CD4-positive, alpha-beta T cell treated with Interleukin-1 beta for 1 hour (primary cell): Measurements from ENCODE around the gene PCDHGB3.
A peak's percentile ranks its signal among the peaks of the same experiment; 100 is the strongest.
"Not testable (repeated sequence)": the region's sequence is repeated elsewhere in the genome, so short reads cannot be mapped to it uniquely, and the experiment has no call there.

Experiments used
- DNase-seq, 2 donors: peaks; one replicate each; pipeline ENCODE4 v3.0.0-alpha.2; 2020 to 2022

Gene PCDHGB3

GRCh38 chr5:141393267-141393666 is 23.2 kb downstream of the PCDHGB3 start:
- no peak for DNase-seq

- not testable (repeated sequence) for DNase-seq
These were observed 24.6 kb downstream of the PCDHGB3 start for GRCh38 chr5:141394401-141395187.

- peak; percentile 31 to 43 for DNase-seq
These were observed 27.9 kb downstream of the PCDHGB3 start, which contains the start of gene PCDHGB5 for GRCh38 chr5:141397756-141398551. Gene PCDHGB5 (plus strand): TSS chr5:141397947. CDS start chr5:141398128, 181 bp downstream.

- DNase-seq, result no peak
These were observed 28.6 kb downstream of the PCDHGB3 start for GRCh38 chr5:141398608-141399007.

GRCh38 chr5:141399555-141400258 is 29.7 kb downstream of the PCDHGB3 start:
- no peak for DNase-seq

GRCh38 chr5:141402553-141403243 is 32.7 kb downstream of the PCDHGB3 start, which contains the start of gene PCDHGA9:
Gene PCDHGA9 (plus strand): TSS chr5:141402778. CDS start chr5:141402953, 175 bp downstream.
- DNase-seq, result no peak

GRCh38 chr5:141403387-141403786 is 33.3 kb downstream of the PCDHGB3 start:
- no peak for DNase-seq

GRCh38 chr5:141407790-141408505 is 37.9 kb downstream of the PCDHGB3 start, which contains the start of gene PCDHGB6:
Gene PCDHGB6 (plus strand): TSS chr5:141408021. CDS start chr5:141408203, 182 bp downstream.
- DNase-seq, result peak; percentile 17 to 44

- no peak for DNase-seq
These were observed 39.7 kb downstream of the PCDHGB3 start for GRCh38 chr5:141409598-141410306.

- DNase-seq, result no peak
These were observed 41.5 kb downstream of the PCDHGB3 start for GRCh38 chr5:141411575-141411974.

- peak; percentile 53 to 63 for DNase-seq
These were observed 43.0 kb downstream of the PCDHGB3 start, which contains the start of gene PCDHGA10 for GRCh38 chr5:141412854-141413539. Gene PCDHGA10 (plus strand): TSS chr5:141412987. CDS start chr5:141413176, 189 bp downstream.

- no peak for DNase-seq
These were observed 43.6 kb downstream of the PCDHGB3 start for GRCh38 chr5:141413540-141414069.

- DNase-seq, result not testable (repeated sequence)
These were observed 44.7 kb downstream of the PCDHGB3 start for GRCh38 chr5:141414548-141415274.

GRCh38 chr5:141415275-141415618 is 45.2 kb downstream of the PCDHGB3 start:
- not testable (repeated sequence) for DNase-seq

- peak; percentile 46 to 47 for DNase-seq
These were observed 47.6 kb downstream of the PCDHGB3 start, which contains the start of gene PCDHGB7 for GRCh38 chr5:141417494-141418172. Gene PCDHGB7 (plus strand): TSS chr5:141417677. CDS start chr5:141417860, 183 bp downstream.

- DNase-seq, result no peak
These were observed 49.2 kb downstream of the PCDHGB3 start for GRCh38 chr5:141419074-141419880.

- peak; percentile 39 to 46 for DNase-seq
These were observed 50.9 kb downstream of the PCDHGB3 start, which contains the start of gene PCDHGA11 for GRCh38 chr5:141420855-141421488. Gene PCDHGA11 (plus strand): TSS chr5:141421051. CDS start chr5:141421228, 177 bp downstream.
